ENCODE data around the gene SRRM2. TPM values are rescaled to one million over a fixed set of nuclear protein-coding genes. Genes with fewer than 3 reads are reported as not detected.

Gene SRRM2
- total RNA-seq, 1 donor from 2014 or later = 680 TPM

DNA sequence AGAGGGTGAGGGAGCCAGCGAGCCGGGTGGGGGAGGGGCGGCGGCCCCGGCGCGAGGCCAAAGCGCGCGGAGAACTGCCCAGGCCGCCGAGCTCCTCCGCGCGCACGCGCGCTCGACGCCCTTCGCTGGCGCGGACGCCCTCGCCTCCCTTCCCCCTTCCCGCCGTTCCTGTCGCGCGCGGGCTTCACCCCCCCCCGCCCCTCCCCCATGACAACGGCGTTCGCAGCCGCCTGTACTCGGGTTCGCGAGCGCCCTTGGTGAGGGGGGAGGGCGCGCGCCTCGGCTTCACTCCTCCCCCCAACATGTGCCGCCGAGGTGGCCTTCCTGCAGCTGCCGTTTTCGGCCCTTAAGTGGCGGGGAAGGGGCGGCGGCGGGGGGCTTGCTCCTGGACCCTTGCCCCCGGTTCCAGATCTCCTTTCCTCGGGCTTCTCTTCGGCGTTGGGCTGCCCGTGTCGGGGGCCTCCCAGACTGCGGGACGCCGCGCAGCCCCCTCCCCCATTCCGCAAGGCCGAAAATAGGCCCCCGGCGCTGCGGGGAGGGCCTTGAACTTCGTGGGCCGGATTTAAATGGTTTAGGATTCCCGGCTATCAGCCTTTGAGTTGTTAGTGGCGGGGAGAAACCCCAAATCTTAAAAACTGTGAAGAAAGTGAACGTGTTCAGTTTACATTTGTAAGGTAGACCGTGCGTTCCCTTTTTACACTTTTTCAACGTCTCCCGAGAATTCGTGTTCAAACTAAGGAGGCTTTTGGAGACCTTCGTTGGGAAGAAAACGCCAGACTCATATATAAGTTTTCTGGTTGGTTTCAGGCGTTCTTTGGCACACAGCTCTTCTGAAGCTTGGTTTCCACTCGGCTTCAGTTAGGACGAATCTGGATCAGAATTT is 653 bp downstream of the SRRM2 start:
- peak; percentile 64 for DNase-seq
- Mint-ChIP-seq H3K9me3 (peaks cover 4% of the 10 kb centered on the region), H3K27me3 (no peaks in the 10 kb centered on the region), H3K4me1 (peaks cover 57% of the 10 kb centered on the region), H3K27ac (peak overlapping the region; percentile 99), H3K4me3 (peak overlapping the region; percentile 90), H3K36me3 (ENCODE audit: low read depth) (peaks cover 62% of the 10 kb centered on the region)
- intact Hi-C loops (cut with micrococcal nuclease) = loop anchor here (1.0 to 5.0 kb wide), 4 partner anchors 24 to 596 kb away; partner anchors contain the start of genes ELOB, KCTD5 and TRAF7

GRCh38 chr16:2753733-2754020 is 1.2 kb downstream of the SRRM2 start:
- peaks cover 58% of the 10 kb centered on the region for H3K4me1 Mint-ChIP-seq
- no peaks in the 10 kb centered on the region for H3K27me3 Mint-ChIP-seq
- intact Hi-C loops (cut with micrococcal nuclease) = loop anchor here (5.0 kb wide), 1 partner anchor 596 kb away; the partner anchor contains the start of gene TRAF7
- DNase-seq = no peak
- peaks cover 68% of the 10 kb centered on the region for H3K36me3 Mint-ChIP-seq (ENCODE audit: low read depth)
- H3K4me3 Mint-ChIP-seq = peak overlapping the region; percentile 90
- H3K27ac Mint-ChIP-seq = peak overlapping the region; percentile 93
- peaks cover 4% of the 10 kb centered on the region for H3K9me3 Mint-ChIP-seq

DNA sequence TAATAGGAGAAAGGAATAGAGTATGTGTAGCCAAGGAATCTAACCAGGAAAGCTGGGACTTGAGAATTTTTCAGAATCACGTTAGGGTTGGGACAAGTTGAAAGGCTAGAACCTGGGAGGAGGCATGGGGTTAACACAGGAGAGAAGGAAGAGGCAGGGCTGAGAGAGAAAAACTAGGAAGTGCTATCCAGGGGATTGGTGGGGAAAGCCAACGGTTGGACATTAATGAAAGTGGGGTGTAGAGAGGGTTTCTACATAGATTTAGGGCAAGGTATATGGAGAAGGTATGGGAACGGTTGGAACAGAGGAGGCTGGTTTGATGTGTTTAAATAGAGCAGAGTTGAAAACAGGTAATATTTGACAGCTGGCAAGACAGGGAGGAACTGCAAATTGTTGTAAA is 2.7 kb downstream of the SRRM2 start:
- Mint-ChIP-seq H3K27ac (peak overlapping the region; percentile 93), H3K9me3 (peaks cover 4% of the 10 kb centered on the region), H3K36me3 (ENCODE audit: low read depth) (peaks cover 77% of the 10 kb centered on the region), H3K27me3 (no peaks in the 10 kb centered on the region), H3K4me1 (peaks cover 60% of the 10 kb centered on the region), H3K4me3 (peak overlapping the region; percentile 90)
- intact Hi-C loops (cut with micrococcal nuclease) = no loop called here
- DNase-seq = no peak

DNA sequence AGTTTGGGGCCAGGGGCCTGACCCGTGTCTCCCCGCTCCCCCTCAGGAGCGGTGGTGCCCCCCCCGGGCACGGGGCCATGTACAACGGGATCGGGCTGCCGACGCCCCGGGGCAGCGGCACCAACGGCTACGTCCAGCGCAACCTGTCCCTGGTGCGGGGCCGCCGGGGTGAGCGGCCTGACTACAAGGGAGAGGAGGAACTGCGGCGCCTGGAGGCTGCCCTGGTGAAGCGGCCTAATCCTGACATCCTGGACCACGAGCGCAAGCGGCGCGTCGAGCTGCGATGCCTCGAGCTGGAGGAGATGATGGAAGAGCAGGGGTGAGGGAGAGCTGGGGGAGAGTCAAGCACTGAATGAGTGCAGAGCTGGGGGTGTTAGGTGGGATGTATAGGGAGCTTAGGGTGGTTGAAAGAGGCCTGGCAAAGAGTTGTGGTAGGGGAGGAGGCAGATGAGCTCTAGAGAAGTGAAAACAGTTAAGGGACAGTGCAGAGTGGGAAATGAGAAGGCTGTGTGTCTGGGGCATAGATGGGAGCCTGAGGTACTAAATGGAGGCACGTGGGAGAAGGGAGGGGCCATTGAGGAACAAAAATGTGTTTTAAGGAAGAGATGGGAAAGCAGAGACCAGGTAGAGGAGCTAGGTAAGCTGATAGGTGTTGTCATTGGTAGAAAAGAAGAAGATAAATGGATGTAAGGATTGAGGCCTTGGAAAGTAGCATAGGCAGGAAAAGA is 4.0 kb downstream of the SRRM2 start:
- intact Hi-C loops (cut with micrococcal nuclease) = no loop called here
- Mint-ChIP-seq H3K36me3 (ENCODE audit: low read depth) (peaks cover 82% of the 10 kb centered on the region), H3K4me1 (peaks cover 57% of the 10 kb centered on the region), H3K4me3 (peak overlapping the region; percentile 90), H3K27ac (peak overlapping the region; percentile 55), H3K9me3 (peaks cover under 1% of the 10 kb centered on the region), H3K27me3 (no peaks in the 10 kb centered on the region)
- DNase-seq = no peak

- intact Hi-C loops (cut with micrococcal nuclease) = no loop called here
- peaks cover 90% of the 10 kb centered on the region for H3K36me3 Mint-ChIP-seq (ENCODE audit: low read depth)
- H3K4me1 Mint-ChIP-seq = peaks cover 57% of the 10 kb centered on the region
- H3K9me3 Mint-ChIP-seq = no peaks in the 10 kb centered on the region
- no peak for DNase-seq
- no peaks in the 10 kb centered on the region for H3K27me3 Mint-ChIP-seq
- H3K4me3 Mint-ChIP-seq = no peak overlapping the region
- peak overlapping the region; percentile 4 for H3K27ac Mint-ChIP-seq
Observed at GRCh38 chr16:2757344-2757743, 4.9 kb downstream of the SRRM2 start.

DNA sequence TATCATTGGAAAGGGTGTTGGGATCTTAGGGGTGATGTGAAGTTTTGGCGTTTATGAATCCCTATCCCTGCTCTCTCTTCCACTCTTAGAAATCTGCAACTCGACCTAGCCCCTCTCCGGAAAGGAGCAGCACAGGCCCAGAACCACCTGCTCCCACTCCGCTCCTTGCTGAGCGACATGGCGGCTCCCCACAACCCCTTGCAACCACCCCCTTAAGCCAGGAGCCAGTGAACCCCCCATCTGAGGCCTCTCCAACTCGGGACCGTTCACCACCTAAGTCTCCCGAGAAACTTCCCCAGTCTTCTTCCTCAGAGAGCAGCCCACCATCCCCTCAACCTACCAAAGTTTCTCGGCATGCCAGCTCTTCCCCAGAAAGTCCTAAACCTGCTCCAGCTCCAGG is 9.0 kb downstream of the SRRM2 start:
- no peaks in the 10 kb centered on the region for H3K27me3 Mint-ChIP-seq
- no peak overlapping the region for H3K27ac Mint-ChIP-seq
- no peaks in the 10 kb centered on the region for H3K9me3 Mint-ChIP-seq
- peaks cover 95% of the 10 kb centered on the region for H3K36me3 Mint-ChIP-seq (ENCODE audit: low read depth)
- H3K4me1 Mint-ChIP-seq = peaks cover 42% of the 10 kb centered on the region
- no peak for DNase-seq
- intact Hi-C loops (cut with micrococcal nuclease) = no loop called here
- no peak overlapping the region for H3K4me3 Mint-ChIP-seq

GRCh38 chr16:2761886-2762583 is 9.6 kb downstream of the SRRM2 start:
- Mint-ChIP-seq H3K27ac (no peak overlapping the region), H3K27me3 (no peaks in the 10 kb centered on the region), H3K4me3 (no peak overlapping the region), H3K36me3 (ENCODE audit: low read depth) (peaks cover 95% of the 10 kb centered on the region), H3K9me3 (no peaks in the 10 kb centered on the region), H3K4me1 (peaks cover 39% of the 10 kb centered on the region)
- DNase-seq = no peak
- intact Hi-C loops (cut with micrococcal nuclease) = no loop called here

DNA sequence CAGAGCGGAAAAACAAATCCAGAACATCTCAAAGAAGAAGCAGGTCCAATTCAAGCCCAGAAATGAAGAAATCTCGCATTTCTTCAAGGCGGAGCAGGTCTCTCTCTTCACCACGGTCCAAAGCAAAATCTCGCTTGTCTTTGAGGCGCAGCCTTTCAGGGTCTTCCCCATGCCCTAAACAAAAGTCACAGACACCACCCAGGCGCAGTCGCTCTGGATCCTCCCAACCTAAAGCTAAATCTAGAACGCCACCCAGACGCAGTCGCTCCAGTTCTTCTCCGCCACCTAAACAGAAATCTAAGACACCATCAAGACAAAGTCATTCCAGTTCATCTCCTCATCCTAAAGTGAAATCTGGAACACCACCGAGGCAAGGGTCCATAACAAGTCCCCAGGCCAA is 10.3 kb downstream of the SRRM2 start:
- Mint-ChIP-seq H3K27ac (peak overlapping the region; percentile 4), H3K9me3 (no peaks in the 10 kb centered on the region), H3K27me3 (no peaks in the 10 kb centered on the region), H3K4me1 (peaks cover 34% of the 10 kb centered on the region), H3K4me3 (no peak overlapping the region), H3K36me3 (ENCODE audit: low read depth) (peaks cover 93% of the 10 kb centered on the region)
- intact Hi-C loops (cut with micrococcal nuclease) = no loop called here
- no peak for DNase-seq

DNA sequence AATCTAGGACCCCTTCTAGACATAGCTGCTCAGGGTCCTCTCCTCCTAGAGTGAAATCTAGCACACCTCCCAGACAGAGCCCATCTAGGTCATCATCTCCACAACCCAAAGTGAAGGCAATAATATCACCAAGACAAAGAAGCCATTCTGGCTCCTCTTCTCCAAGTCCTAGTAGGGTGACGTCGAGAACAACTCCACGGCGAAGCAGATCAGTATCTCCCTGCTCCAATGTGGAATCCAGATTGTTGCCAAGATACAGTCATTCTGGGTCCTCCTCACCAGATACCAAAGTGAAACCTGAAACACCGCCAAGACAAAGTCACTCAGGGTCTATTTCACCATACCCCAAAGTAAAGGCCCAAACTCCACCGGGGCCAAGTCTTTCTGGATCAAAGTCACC is 10.7 kb downstream of the SRRM2 start:
- DNase-seq = no peak
- Mint-ChIP-seq H3K27ac (peak overlapping the region; percentile 48), H3K4me1 (peaks cover 34% of the 10 kb centered on the region), H3K9me3 (no peaks in the 10 kb centered on the region), H3K27me3 (no peaks in the 10 kb centered on the region), H3K36me3 (ENCODE audit: low read depth) (peaks cover 93% of the 10 kb centered on the region), H3K4me3 (no peak overlapping the region)
- intact Hi-C loops (cut with micrococcal nuclease) = no loop called here

- intact Hi-C loops (cut with micrococcal nuclease) = no loop called here
- H3K27ac Mint-ChIP-seq = no peak overlapping the region
Observed at GRCh38 chr16:2764718-2765117, 12.3 kb downstream of the SRRM2 start.

DNA sequence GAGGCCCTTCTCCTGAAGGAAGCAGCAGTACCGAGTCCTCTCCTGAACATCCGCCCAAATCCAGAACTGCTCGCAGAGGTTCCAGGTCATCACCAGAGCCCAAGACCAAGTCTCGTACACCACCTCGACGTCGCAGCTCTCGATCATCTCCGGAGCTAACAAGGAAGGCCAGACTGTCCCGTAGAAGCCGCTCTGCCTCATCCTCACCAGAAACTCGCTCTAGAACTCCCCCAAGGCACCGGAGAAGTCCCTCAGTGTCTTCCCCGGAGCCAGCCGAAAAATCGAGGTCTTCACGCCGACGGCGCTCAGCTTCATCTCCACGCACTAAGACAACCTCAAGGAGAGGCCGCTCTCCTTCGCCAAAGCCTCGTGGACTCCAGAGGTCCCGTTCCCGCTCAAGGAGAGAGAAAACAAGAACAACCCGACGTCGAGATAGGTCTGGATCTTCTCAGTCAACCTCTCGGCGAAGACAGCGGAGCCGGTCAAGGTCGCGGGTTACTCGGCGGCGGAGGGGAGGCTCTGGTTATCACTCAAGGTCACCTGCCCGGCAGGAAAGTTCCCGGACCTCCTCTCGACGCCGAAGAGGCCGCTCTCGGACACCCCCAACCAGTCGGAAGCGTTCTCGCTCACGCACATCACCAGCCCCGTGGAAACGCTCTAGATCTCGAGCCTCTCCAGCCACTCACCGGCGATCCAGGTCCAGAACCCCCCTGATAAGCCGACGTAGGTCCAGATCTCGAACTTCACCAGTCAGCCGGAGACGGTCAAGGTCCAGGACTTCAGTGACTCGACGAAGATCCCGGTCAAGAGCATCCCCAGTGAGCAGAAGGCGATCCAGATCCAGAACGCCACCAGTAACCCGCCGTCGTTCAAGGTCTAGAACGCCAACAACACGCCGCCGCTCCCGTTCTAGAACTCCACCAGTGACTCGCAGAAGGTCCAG is 13.3 kb downstream of the SRRM2 start:
- DNase-seq = no peak
- intact Hi-C loops (cut with micrococcal nuclease) = no loop called here
- Mint-ChIP-seq H3K4me3 (no peak overlapping the region), H3K36me3 (ENCODE audit: low read depth) (peaks cover 91% of the 10 kb centered on the region), H3K27ac (no peak overlapping the region), H3K9me3 (no peaks in the 10 kb centered on the region), H3K4me1 (peaks cover 26% of the 10 kb centered on the region), H3K27me3 (no peaks in the 10 kb centered on the region)

More at GRCh38 chr16:2764718-2765117, 12.3 kb downstream of the SRRM2 start:
- H3K36me3 Mint-ChIP-seq (ENCODE audit: low read depth) = peaks cover 95% of the 10 kb centered on the region
- H3K4me3 Mint-ChIP-seq = no peak overlapping the region
- peaks cover 33% of the 10 kb centered on the region for H3K4me1 Mint-ChIP-seq
- H3K9me3 Mint-ChIP-seq = no peaks in the 10 kb centered on the region
- H3K27me3 Mint-ChIP-seq = no peaks in the 10 kb centered on the region
- no peak for DNase-seq

DNA sequence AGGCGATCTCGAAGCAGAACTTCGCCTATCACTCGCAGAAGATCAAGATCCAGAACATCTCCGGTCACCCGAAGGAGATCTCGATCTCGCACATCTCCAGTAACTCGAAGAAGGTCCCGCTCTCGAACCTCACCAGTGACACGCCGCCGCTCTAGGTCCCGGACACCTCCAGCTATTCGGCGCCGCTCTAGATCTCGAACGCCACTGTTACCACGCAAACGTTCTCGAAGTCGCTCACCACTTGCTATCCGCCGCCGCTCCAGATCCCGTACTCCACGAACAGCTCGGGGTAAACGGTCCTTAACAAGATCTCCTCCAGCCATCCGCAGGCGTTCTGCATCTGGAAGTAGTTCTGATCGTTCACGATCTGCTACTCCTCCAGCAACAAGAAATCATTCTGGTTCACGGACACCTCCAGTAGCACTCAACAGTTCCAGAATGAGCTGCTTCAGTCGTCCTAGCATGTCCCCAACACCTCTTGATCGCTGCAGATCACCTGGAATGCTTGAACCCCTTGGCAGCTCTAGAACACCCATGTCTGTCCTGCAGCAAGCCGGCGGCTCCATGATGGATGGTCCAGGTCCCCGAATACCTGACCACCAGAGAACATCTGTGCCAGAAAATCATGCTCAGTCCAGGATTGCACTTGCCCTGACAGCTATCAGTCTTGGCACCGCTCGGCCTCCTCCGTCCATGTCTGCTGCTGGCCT is 14.1 kb downstream of the SRRM2 start:
- Mint-ChIP-seq H3K9me3 (no peaks in the 10 kb centered on the region), H3K27me3 (no peaks in the 10 kb centered on the region), H3K4me1 (peaks cover 22% of the 10 kb centered on the region), H3K36me3 (ENCODE audit: low read depth) (peaks cover 90% of the 10 kb centered on the region), H3K4me3 (no peak overlapping the region), H3K27ac (peak overlapping the region; percentile 34)
- DNase-seq = no peak
- intact Hi-C loops (cut with micrococcal nuclease) = no loop called here

Measured in activated CD4-positive, alpha-beta T cell treated with anti-CD3 and anti-CD28 coated beads, Interleukin-2, amount 10 ng/mL, durations not matched to agents 24 days and 14 days (primary cell).